ENCODE results near the gene LPIN2. TPM values are rescaled to one million over a fixed set of nuclear protein-coding genes. Genes with fewer than 3 reads are reported as not detected.

The LPIN2 gene
- total RNA-seq, 1 experiment from 2014 or later, result 10.7 TPM

- BruUV-seq (replicated peaks), result no TSS peak
These were observed 564 bp downstream of the LPIN2 start for GRCh38 chr18:3012136-3013023.

DNA sequence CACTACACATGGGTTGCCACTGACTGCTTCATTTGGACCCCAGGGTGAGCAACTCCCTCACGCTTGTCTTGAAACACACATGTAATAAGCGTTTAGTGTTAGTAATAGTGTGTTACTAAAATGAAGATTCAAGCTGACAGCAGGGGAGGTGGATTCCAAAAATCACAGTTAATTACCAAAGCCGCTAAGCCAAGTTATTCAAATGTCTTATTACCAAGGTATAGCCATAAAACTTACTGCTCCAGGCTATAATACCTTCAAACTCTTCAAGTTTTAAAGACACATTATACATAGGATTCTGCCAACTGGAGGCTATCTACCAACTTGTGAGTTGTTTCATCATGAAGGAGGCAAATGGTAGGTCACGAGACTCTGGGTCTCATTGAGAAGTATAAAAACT, 2.9 kb downstream of the LPIN2 start:
- H3K79me2 ChIP-seq (ENCODE audit: insufficient read depth, low read length), result peaks cover 35% of the 10 kb centered on the region
- no peaks in the 10 kb centered on the region for H3K9me3 ChIP-seq (ENCODE audit: control insufficient read depth in 1 of 2, insufficient read depth in 1 of 2, low read depth in 1 of 2, low read length in 2 of 2)
- H3K27me3 ChIP-seq (ENCODE audit: insufficient read depth, low read length), result no peaks in the 10 kb centered on the region
- no peaks in the 10 kb centered on the region for H4K20me1 ChIP-seq (ENCODE audit: insufficient read depth)
- no peak for ATAC-seq
- DNase-seq (ENCODE audit: low read depth, low spot score), result no peak
- H3K27ac ChIP-seq (ENCODE audit: low read depth, low read length), result no peak overlapping the region
- no peaks in the 10 kb centered on the region for H3K9me2 ChIP-seq (ENCODE audit: insufficient read depth)
- H3K36me3 ChIP-seq (ENCODE audit: control insufficient read depth in 1 of 2, insufficient read depth in 2 of 2, low read length in 2 of 2), result peaks cover 0 to 6% of the 10 kb centered on the region in 2 experiments; a peak in 2 of 4 replicates
- intact Hi-C loops (cut with micrococcal nuclease), result loop anchor here (5.0 kb wide), 1 partner anchor 237 kb away; the partner anchor contains the start of gene MYL12A
- ChIA-PET RAD21 (ENCODE audit: low non-redundant PET in 1 of 2, low total read pairs in 2 of 2, uncharacterized antibody in 2 of 2, unreplicated experiment in 2 of 2) (no interaction called here), POLR2A (no interaction called here), CTCF (no interaction called here)
- H3K4me1 ChIP-seq (ENCODE audit: control insufficient read depth in 1 of 2, insufficient read depth in 2 of 2, low read length in 2 of 2), result peaks cover 19 to 24% of the 10 kb centered on the region in 2 experiments
- BruUV-seq (replicated peaks), result no TSS peak
- no peak for TF ChIP-seq SIN3A (IDR thresholded peaks at IDR 0.05; ENCODE audit: low read depth)
- no peak for TF ChIP-seq SP1 (IDR thresholded peaks at IDR 0.05; ENCODE audit: low read depth)
- TF ChIP-seq CTCF (IDR thresholded peaks at IDR 0.05 in 2 of 3, conservative IDR thresholded peaks at IDR 0.05 in 1 of 3; ENCODE audit: borderline replicate concordance in 1 of 3, insufficient read depth in 1 of 3, low read depth in 2 of 3, low read length in 2 of 3), result no peak
- TF ChIP-seq SRF (IDR thresholded peaks at IDR 0.05; ENCODE audit: low read depth), result no peak
- no peak overlapping the region for H3K4me3 ChIP-seq (replicated peaks in 1 of 2; ENCODE audit: low read depth in 1 of 2, low read length in 2 of 2)
- no peak overlapping the region for H3K4me2 ChIP-seq (ENCODE audit: low read length)
- no peak overlapping the region for H2AFZ ChIP-seq (ENCODE audit: low read depth, low read length, poor library complexity, severe bottlenecking)
- H3K9ac ChIP-seq (ENCODE audit: low read length), result no peak overlapping the region

More at GRCh38 chr18:3012136-3013023, 564 bp downstream of the LPIN2 start:
- H4K20me1 ChIP-seq (ENCODE audit: insufficient read depth), result no peaks in the 10 kb centered on the region
- peak overlapping the region; percentile 56 to 69 for H3K4me3 ChIP-seq (replicated peaks in 1 of 2; ENCODE audit: low read depth in 1 of 2, low read length in 2 of 2)
- H3K79me2 ChIP-seq (ENCODE audit: insufficient read depth, low read length), result peaks cover 25% of the 10 kb centered on the region
- ChIA-PET CTCF (no interaction called here), RAD21 (ENCODE audit: low non-redundant PET in 1 of 2, low total read pairs in 2 of 2, uncharacterized antibody in 2 of 2, unreplicated experiment in 2 of 2) (interaction anchor here in 1 of 2 experiments (0.9 kb wide), 1 partner anchor 234 kb away, joined by 3 read pairs; no protein-coding TSS in a partner anchor), POLR2A (no interaction called here)
- H3K36me3 ChIP-seq (ENCODE audit: control insufficient read depth in 1 of 2, insufficient read depth in 2 of 2, low read length in 2 of 2), result no peaks in the 10 kb centered on the region; a peak in 2 of 4 replicates
- no peak overlapping the region for H2AFZ ChIP-seq (ENCODE audit: low read depth, low read length, poor library complexity, severe bottlenecking)
- H3K27me3 ChIP-seq (ENCODE audit: insufficient read depth, low read length), result no peaks in the 10 kb centered on the region
- H3K4me2 ChIP-seq (ENCODE audit: low read length), result peak overlapping the region; percentile 88
- intact Hi-C loops (cut with micrococcal nuclease), result loop anchor here (5.0 kb wide), 1 partner anchor 235 kb away; the partner anchor contains the start of gene MYL12A
- no peaks in the 10 kb centered on the region for H3K9me2 ChIP-seq (ENCODE audit: insufficient read depth)
- DNase-seq (ENCODE audit: low read depth, low spot score), result no peak
- peak; percentile 61; the same call in 1 of the 2 replicates for TF ChIP-seq ZFX (IDR thresholded peaks at IDR 0.05)
- no peak for TF ChIP-seq TCF7L2 (IDR thresholded peaks at IDR 0.05; ENCODE audit: borderline replicate concordance, extremely low read depth, insufficient read depth, insufficient read length)
- no peak for TF ChIP-seq ZNF274 (IDR thresholded peaks at IDR 0.05; ENCODE audit: low read depth, low read length)
- peak; percentile 67 for TF ChIP-seq EGR1 (IDR thresholded peaks at IDR 0.05; ENCODE audit: low read depth)
- TF ChIP-seq, protein P1, sequence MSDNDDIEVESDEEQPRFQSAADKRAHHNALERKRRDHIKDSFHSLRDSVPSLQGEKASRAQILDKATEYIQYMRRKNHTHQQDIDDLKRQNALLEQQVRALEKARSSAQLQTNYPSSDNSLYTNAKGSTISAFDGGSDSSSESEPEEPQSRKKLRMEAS (IDR thresholded peaks at IDR 0.05), result peak; percentile 55
- peak overlapping the region; percentile 80 for H3K27ac ChIP-seq (ENCODE audit: low read depth, low read length)
- no peaks in the 10 kb centered on the region for H3K9me3 ChIP-seq (ENCODE audit: control insufficient read depth in 1 of 2, insufficient read depth in 1 of 2, low read depth in 1 of 2, low read length in 2 of 2)
- peaks cover 23 to 33% of the 10 kb centered on the region in 2 experiments for H3K4me1 ChIP-seq (ENCODE audit: control insufficient read depth in 1 of 2, insufficient read depth in 2 of 2, low read length in 2 of 2)
- peak overlapping the region; percentile 70 for H3K9ac ChIP-seq (ENCODE audit: low read length)
- ATAC-seq, result peak; percentile 50
